Parathyroid adenoma (tissue), 2 donors: ENCODE data around the gene MINDY4.

Experiments used
- H2AFZ ChIP-seq: fragments of 300-600 bp; sonication (generic); one replicate; pipeline ENCODE4 v1.7.0; 2017; ENCODE audit warnings: antibody characterized with exemption, mild to moderate bottlenecking
- H3K27ac ChIP-seq: fragments of 300-600 bp; sonication (generic); one replicate; pipeline ENCODE4 v1.7.0; 2017
- H3K27me3 ChIP-seq: fragments of 300-600 bp; sonication (generic); one replicate; pipeline ENCODE4 v1.7.0; 2017; ENCODE audit warnings: low read length; ENCODE audit not compliant: control insufficient read depth, insufficient read depth
- H3K36me3 ChIP-seq: fragments of 300-600 bp; sonication (generic); one replicate; pipeline ENCODE4 v1.7.0; 2017; ENCODE audit warnings: low read length; ENCODE audit not compliant: control insufficient read depth, insufficient read depth
- H3K4me1 ChIP-seq: fragments of 300-600 bp; sonication (generic); one replicate; pipeline ENCODE4 v1.7.0; 2017; ENCODE audit warnings: control low read depth
- H3K4me2 ChIP-seq: fragments of 300-600 bp; sonication (generic); one replicate; pipeline ENCODE4 v1.7.0; 2017; ENCODE audit warnings: low read length
- H3K4me3 ChIP-seq: fragments of 300-600 bp; sonication (generic); one replicate; pipeline ENCODE4 v1.7.0; 2017; ENCODE audit warnings: low read depth, low read length
- H3K79me2 ChIP-seq: fragments of 300-600 bp; sonication (generic); one replicate; pipeline ENCODE4 v1.7.0; 2017; ENCODE audit warnings: control low read depth
- H3K9ac ChIP-seq: fragments of 300-600 bp; sonication (generic); one replicate; pipeline ENCODE4 v1.7.0; 2017; ENCODE audit warnings: mild to moderate bottlenecking
- H3K9me3 ChIP-seq: fragments of 300-600 bp; sonication (generic); one replicate; pipeline ENCODE4 v1.7.0; 2017; ENCODE audit warnings: low read length; ENCODE audit not compliant: control insufficient read depth
- CTCF ChIP-seq: fragments of 300-600 bp; sonication (generic); IDR thresholded peaks from one replicate; pipeline ENCODE4 v1.7.0; 2017; ENCODE audit warnings: antibody characterized with exemption, mild to moderate bottlenecking
- donor health status: primary hyperparathyroidism.

The MINDY4 gene

GRCh38 chr7:30888747-30889146 is 117.5 kb downstream of the MINDY4 start:
- Histone ChIP-seq H3K27ac (no peak overlapping the region), H3K9me3 (no peaks in the 10 kb centered on the region), H3K4me1 (no peaks in the 10 kb centered on the region), H3K4me3 (no peak overlapping the region), H3K27me3 (no peaks in the 10 kb centered on the region), H3K4me2 (no peak overlapping the region), H3K36me3 (no peaks in the 10 kb centered on the region), H2AFZ (no peak overlapping the region), H3K79me2 (no peaks in the 10 kb centered on the region), H3K9ac (no peak overlapping the region)
- no peak for TF ChIP-seq CTCF

GRCh38 chr7:30890226-30890625 is 119.0 kb downstream of the MINDY4 start:
- Histone ChIP-seq H3K27ac (no peak overlapping the region), H3K9ac (no peak overlapping the region), H3K4me1 (no peaks in the 10 kb centered on the region), H3K79me2 (no peaks in the 10 kb centered on the region), H3K4me2 (no peak overlapping the region), H2AFZ (no peak overlapping the region), H3K9me3 (no peaks in the 10 kb centered on the region), H3K4me3 (no peak overlapping the region), H3K27me3 (no peaks in the 10 kb centered on the region), H3K36me3 (no peaks in the 10 kb centered on the region)
- no peak for TF ChIP-seq CTCF

- Histone ChIP-seq H3K9me3 (no peaks in the 10 kb centered on the region), H2AFZ (no peak overlapping the region), H3K4me3 (no peak overlapping the region), H3K27ac (peak overlapping the region; percentile 36), H3K27me3 (no peaks in the 10 kb centered on the region), H3K4me1 (no peaks in the 10 kb centered on the region), H3K36me3 (no peaks in the 10 kb centered on the region), H3K79me2 (no peaks in the 10 kb centered on the region), H3K9ac (no peak overlapping the region), H3K4me2 (no peak overlapping the region)
- TF ChIP-seq CTCF: no peak
These were observed 122.1 kb downstream of the MINDY4 start for GRCh38 chr7:30893357-30893756.

- Histone ChIP-seq H3K9ac (no peak overlapping the region), H3K4me3 (no peak overlapping the region), H3K4me1 (no peaks in the 10 kb centered on the region), H2AFZ (no peak overlapping the region), H3K27ac (peak overlapping the region; percentile 68), H3K79me2 (no peaks in the 10 kb centered on the region), H3K4me2 (no peak overlapping the region), H3K36me3 (no peaks in the 10 kb centered on the region), H3K27me3 (no peaks in the 10 kb centered on the region), H3K9me3 (no peaks in the 10 kb centered on the region)
- TF ChIP-seq CTCF: no peak
These were observed 122.8 kb downstream of the MINDY4 start for GRCh38 chr7:30894009-30894408.

GRCh38 chr7:30894866-30895605 is 123.8 kb downstream of the MINDY4 start:
- Histone ChIP-seq H3K4me1 (no peaks in the 10 kb centered on the region), H3K4me2 (no peak overlapping the region), H3K36me3 (no peaks in the 10 kb centered on the region), H3K9me3 (no peaks in the 10 kb centered on the region), H3K79me2 (no peaks in the 10 kb centered on the region), H3K27ac (peak overlapping the region; percentile 68), H3K4me3 (no peak overlapping the region), H3K27me3 (no peaks in the 10 kb centered on the region), H2AFZ (no peak overlapping the region), H3K9ac (no peak overlapping the region)
- TF ChIP-seq CTCF: no peak
